HL-60/S4 (cell line): Measurements from ENCODE around the gene MBIP.
"Not testable (repeated sequence)": the region's sequence is repeated elsewhere in the genome, so short reads cannot be mapped to it uniquely, and the experiment has no call there.

Source experiments
- in situ Hi-C: fragments of 300-500 bp; cut with MboI; formaldehyde crosslinking; loops from 2 replicates; pipeline ENCODE4 v1.14.3; 2022; ENCODE audit warnings: low sequenced_read_pairs

MBIP gene, protein sequence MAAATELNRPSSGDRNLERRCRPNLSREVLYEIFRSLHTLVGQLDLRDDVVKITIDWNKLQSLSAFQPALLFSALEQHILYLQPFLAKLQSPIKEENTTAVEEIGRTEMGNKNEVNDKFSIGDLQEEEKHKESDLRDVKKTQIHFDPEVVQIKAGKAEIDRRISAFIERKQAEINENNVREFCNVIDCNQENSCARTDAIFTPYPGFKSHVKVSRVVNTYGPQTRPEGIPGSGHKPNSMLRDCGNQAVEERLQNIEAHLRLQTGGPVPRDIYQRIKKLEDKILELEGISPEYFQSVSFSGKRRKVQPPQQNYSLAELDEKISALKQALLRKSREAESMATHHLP

DNA sequence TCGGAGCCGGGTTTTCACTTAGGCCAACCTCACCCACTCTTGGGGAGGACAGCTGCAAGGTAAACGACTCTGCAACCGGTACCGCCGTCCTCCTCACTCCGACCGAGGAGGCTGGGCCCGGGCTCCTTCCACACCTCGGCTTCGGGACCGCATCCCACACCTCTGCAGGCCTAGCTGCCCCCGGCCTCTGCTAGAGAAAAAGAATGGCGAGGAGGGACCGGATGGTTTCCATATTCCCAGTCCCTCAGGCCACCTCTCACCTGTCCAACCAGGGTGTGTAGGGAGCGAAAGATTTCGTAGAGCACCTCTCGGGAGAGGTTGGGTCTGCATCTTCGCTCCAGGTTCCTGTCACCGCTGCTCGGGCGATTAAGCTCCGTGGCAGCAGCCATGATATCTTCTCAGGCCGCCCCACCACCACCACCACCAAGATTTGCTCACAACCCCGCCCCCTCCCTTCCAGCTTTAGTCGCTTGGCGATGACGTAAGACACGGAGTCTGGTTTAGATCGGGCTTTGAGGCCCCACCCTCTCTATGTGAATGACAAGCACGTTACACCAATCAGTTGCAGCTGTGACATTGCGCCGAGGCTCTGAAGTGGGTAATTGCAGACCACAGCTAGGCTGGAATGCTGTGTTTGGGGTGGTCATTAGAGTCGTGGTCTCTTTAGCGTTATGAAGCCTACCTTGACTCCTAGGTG lies at the start of gene MBIP:
Gene MBIP, minus strand, starts transcription at position 438 of the 697 bp plus-strand sequence. Its CDS starts 49 bp downstream, at position 389.
- in situ Hi-C loops = no loop called here

DNA sequence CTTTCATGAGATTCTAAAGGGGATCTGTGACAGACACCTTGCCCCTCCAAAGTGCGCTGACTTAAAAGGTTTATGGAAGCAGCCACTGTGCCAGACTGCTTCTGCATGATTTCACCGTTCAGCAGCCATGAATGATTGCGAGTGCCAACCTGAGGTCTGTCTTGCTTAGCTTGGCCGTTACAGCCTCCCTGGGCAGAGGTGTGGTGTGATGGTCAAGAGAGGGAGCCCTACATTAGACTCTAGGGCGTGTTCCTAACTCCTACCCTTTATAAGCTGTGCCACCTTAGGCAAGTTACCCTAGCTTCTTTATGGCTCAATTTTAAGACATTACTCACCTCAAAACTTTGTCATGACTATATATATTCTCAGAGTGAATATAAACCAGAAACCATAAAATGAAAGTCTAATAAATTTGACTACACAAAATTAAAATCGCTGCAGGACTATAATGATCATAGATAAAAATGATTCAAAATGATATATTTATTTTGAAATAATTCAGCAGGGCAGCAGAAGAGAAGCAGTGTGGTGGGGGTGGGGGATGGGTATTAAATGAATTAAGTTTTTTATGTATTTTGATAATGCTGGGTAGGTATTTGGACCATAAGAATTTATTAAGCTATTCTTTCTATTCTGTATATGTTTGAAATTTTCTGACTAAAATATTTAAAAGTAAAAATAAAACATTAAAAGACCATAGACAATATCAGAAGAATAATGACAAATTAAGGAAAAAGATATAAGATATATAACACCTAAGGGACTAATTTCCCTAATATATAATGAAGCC lies 47.7 kb upstream of the MBIP start:
- in situ Hi-C loops = no loop called here

DNA sequence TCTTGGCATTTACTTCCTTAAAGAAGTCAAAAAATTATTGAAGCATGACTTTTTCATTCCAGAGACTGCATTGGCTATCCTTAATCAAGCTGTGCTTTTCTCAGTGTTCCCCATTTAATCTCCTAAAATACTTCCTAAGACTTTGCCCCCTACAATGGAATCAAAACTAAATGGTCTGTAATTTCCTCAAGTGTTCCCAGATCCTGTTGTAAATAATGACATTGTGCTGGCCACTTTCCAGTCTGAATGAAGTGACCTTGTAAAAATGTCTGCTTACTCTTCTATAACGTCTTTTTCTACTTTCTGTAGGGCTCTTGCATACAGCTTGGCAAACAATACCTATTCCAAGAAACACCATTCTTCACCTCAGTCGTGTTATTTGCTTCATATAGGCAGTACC lies 45.3 kb upstream of the MBIP start:
- in situ Hi-C loops = no loop called here

DNA sequence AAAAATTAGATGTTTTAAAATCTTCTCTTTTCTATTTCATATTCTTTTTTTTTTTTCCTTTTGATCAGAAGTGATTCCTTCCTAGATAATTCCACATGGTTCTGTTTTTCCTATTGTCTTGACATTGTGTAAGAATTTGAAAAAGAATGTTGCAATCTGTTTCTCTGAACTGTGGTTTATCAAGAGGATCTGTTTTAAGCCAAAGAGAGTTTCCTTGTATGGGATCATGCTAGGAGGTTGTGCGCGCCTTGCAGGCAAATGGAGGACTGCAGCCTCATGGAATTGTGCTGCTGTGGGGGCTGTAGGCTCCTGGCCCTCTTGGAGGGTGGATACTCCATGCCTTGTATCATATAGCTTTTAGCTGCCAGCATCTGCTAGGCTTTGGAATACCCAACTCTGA lies 43.3 kb upstream of the MBIP start:
- in situ Hi-C loops = no loop called here

DNA sequence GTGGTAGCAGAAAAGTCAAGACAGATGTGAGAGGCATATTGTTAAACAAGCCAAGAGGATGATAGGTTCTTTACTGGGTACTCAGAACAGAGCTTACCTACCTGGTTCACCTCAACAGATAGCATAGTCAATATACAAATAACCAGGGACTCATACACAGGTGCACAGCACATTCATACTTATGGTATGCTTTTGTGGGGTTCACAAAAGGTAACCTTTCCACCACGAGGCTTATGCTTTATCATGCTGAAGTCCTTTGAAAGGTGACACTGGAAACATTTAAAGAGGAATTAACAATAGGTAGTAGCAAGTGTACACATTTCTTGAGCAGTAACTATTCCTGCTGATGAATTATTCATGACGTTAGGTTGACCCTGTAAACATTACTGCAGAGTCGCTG lies 42.2 kb upstream of the MBIP start:
- in situ Hi-C loops = no loop called here

DNA sequence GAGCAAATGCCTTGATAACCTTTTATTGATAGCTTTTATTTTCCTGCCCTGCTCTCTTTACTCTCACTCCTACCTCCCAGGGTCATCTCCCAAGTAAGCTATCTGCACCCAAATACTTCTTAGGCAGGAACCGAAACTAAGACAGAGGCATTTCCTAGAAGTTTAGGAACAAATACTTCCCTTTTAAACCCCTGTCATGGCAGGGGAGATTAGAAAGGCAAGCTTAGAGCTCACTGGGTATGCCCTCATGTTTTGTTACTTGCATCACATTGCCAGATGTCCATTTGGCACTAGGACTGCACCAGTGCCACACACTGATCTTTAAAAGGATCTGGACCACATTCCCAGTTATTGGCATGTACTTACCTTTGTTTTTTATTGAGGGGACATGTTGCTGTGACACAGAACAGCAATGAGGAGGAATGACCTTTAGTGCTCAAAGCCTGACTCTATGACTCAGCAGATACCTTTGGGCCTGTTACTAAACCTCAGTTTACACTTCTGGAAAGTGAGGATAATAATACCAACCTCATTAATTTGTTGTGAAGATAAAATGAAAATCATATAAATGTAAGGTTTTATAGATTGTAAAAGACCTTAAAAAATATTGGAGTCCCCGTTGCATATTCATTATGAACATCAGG lies 40.9 kb upstream of the MBIP start:
- in situ Hi-C loops = no loop called here

DNA sequence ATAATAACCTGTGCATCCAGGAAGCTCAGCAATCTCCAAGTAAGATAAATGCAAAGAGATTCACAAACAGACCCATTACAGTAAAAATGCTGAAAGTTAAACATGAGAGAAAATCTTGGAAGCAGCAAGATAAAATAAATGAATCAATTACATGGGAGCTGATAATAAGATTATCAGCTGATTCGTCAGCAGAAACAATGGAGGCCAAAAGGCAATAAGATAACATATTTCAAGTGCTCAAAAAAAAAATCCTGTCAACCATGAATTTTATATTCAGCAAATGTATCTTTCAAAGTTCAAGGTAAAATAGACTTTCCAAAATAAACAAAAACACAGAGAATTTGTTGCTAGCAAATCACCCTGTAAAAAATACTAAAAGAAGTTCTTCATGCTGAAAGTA lies 36.4 kb upstream of the MBIP start:
- in situ Hi-C loops = no loop called here

DNA sequence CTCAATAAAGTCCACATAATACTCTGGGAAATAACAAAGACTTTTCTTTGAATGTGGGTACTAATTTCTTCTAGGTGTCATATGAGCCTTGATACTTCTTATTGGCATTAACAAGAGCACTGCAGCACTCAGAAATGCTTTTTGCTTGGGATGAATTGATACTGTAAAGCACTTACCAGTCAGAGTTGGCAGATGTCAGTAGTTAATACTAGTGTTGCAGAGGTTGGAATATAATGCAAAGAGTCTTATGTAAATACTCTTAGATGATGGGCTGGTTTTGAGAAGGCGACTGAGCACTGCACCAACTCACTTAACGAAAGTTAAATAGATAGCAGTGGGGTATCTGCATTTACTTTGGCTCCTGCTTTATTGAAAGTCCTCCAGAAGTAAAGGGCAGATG lies 25.6 kb upstream of the MBIP start:
- in situ Hi-C loops = no loop called here

DNA sequence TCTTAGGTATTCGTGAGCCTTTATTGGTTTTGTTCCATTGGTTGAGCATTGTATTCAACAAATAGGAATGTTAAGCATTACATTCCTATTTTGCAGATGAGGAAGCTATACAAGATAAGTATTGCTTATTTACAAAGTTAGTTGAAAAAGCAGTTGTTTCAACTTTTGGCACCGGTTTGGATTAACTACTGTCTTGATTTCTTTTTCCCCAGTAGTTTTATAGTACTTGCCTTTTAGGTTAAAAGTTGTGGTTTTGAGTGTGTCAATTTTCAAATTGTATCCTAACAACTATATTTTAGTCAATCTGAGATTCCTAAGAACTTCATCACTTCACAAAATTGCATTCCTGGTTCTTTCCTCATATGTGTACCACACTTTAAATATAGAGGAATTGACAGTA lies 23.8 kb upstream of the MBIP start:
- in situ Hi-C loops = no loop called here

DNA sequence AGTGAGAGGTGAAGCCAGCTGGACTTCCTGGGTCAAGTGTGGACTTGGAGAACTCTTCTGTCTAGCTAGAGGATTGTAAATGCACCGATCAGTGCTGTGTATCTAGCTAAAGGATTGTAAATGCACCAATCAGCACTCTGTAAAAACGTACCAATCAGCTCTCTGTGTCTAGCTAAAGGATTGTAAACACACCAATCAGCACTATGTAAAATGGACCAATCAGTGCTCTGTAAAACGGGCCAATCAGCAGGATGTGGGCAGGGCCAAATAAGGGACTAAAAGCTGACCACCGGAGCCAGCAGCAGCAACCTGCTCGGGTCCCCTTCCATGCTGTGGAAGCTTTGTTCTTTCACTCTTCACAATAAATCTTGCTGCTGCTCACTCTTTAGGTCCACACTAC lies 21.4 kb upstream of the MBIP start:
- in situ Hi-C loops = not testable (repeated sequence)

DNA sequence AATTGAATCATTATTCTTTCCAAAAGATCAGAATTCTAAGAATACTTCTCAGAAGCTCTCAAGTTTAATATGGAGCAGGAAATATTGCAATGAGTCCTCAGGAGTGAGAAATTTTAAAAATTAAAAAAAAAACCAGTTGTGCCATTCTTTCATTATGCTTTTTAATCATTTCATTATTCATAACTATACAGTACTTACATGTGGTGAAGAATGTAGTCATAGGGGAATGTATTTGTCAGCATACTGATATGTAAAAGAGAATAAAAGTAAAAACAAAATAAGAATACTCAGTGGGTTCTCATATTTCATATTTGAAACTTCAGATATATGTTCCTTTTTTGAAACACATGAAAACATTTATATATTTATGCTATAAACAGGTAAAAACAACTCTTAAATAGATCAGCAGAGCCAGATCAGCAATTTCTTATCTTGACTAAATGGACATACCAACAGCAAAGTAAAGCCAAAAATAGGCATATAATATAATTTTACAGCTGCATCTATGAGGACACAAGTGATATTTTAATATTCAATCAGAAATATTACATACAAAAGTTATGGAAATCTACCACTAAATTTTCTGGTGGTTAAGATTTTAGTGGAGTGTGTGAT lies 19.9 kb upstream of the MBIP start:
- in situ Hi-C loops = no loop called here

DNA sequence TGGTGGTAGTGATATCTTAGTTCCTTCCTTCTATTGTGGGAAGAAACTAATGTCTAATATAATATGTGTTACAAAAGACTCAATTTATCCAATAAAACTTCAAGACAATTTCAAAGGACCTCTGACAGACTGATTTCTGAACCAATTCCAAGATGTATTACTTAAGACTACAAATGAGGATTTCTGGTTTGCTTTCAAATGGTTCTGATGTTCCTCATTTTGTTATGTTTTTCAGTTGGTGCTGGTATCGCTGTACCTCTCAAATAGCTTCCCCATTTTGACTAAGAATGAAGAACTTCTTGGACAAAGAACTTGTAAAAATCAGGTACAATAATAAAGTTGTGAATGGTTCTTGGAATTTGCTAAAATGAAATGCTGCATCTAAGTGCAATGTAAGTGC lies 19.4 kb upstream of the MBIP start:
- in situ Hi-C loops = no loop called here

DNA sequence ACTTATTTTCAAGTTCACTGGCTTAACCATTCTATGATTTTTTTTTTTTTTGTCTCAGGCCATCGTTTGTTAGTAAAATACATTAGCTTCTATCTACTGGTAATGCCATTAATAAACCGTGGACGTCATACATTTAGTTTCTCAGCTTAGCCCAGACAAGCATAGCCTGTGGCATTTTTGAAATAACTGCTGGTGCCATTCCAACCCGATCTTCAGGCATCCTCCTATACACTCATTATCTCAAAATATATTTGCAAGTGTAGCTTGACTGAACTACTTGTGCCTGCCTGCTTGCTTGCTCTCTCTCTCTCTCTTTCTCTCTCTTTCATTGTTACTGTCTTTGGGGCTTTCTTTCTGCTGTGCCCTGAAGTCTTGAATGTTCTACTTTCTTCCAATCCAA lies 12.7 kb upstream of the MBIP start:
- in situ Hi-C loops = no loop called here

DNA sequence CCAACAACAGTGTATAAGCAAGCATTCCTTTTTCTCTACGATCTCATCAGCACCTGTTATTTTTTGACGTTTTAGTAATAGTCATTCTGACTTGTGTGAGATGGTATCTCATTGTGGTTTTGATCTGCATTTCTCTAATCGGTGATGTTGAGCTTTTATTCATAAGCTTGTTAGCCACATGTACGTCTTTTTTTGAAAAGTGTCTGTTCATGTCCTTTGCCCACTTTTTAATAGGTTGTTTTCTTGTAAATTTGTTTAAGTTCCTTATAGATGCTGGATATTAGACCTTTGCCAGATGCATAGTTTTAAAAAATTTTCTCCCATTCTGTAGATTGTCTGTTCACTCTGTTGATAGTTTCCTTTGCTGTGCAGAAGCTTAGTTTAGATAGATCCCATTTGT lies 7.1 kb upstream of the MBIP start:
- in situ Hi-C loops = not testable (repeated sequence)

DNA sequence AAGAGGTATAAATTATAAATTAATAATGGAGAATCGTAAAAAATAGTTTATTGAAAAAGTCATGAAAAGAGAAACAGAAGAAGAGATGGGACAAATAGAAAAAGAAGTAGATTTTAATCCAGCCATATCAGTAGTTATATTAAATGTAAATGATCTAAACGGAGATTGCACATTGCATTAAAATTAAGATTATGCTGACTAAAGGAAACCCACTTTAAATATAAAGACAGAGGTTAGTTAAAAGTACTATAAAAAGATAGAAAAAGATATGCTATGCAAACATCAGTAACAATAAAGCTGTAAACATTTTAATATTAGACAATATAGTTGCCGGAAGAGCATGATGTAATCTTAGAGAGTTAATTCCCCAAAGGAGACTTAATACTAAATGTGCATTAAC lies 5.4 kb upstream of the MBIP start:
- in situ Hi-C loops = no loop called here

DNA sequence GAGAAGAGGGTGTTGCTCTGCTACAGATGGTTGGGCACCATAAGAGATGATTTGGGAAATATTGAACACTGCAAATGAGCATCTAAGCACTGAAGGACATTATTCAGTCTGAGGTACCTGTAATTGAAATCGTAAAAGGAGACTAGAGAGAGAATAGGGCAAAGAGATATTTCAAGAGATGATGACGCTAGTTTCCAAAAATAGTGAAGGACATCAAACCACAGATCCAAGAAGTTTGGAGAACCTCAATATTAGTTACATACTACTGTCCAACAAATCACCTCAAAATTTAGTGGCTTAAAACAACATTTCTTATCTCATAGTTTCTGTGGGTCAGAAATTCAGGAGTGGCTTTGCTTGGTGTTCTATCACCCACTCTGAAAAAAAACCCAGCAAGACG lies 4.5 kb upstream of the MBIP start:
- in situ Hi-C loops = no loop called here

DNA sequence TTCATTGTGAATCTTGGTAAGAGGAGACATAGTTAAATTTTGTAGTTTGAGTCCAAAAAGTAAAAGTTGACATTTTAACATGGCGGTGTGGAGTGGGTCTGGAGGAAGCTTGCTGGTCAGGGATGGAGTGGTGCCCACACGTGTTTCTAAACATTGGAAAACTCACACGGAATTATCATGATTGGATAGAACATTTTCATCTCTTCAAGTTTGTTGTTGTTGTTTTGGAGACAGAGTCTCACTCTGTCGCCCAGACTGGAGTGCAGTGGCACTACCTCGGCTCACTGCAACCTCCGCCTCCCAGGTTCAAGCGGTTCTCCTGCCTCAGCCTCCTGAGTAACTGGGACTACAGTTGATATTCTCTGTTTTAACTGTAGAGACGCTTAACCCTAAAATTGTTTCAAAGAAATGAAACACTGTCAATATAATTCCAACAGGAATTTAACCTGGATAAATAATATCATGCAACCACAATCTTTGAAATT lies 502 bp upstream of the MBIP start:
- in situ Hi-C loops = no loop called here

DNA sequence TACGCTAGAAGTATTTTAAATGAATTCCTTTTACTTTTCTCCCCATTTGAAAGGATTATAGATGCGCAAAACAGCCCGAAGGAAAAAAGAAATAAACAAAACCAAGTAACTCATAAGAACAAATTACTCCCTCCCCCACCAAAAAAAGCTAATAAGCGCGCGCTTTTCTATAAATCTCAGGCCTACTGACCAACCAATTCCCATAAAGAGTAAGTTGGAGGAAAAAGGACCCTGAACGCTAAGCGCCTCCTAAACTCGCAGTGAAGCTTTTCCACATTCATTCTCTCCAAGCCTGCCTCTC lies 588 bp downstream of the MBIP start:
- in situ Hi-C loops = no loop called here

DNA sequence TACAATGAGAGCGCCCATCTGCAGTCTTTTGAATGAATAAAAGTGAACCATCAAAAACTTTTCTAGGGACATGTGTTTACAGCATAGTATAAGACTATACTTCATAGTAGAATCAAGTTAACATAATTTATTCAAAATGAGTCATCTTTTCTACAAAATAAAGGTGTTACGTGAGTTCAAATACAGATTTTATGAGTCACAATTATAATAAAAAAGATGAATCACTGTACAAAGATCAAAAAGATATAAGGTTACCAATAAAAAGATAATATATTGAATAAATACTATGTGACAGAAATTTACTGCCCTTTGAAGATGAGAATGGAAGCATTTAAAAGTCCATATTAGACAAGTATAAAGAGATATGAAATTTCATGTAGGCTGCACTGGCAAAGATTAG lies 2.8 kb downstream of the MBIP start:
- in situ Hi-C loops = no loop called here

DNA sequence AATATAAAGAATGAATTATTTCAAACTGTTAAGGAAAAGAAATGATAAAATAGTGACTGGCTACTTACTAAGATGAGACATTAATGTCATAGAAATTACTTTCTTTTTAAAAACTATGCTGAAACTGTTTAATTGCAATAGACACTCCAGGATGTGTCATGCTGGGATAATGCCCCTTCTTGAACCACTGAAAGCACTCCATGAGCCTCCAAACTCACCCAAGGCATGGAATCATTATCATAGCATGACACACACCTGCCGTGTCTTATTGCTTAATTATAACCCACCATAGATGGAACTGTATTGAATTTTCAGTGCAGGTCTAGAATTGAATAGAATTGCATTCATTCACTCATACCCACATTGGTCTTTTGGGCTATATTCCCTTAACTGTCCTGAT lies 4.3 kb downstream of the MBIP start:
- in situ Hi-C loops = no loop called here
